ENCODE results near the gene EEF1A1.

DNA sequence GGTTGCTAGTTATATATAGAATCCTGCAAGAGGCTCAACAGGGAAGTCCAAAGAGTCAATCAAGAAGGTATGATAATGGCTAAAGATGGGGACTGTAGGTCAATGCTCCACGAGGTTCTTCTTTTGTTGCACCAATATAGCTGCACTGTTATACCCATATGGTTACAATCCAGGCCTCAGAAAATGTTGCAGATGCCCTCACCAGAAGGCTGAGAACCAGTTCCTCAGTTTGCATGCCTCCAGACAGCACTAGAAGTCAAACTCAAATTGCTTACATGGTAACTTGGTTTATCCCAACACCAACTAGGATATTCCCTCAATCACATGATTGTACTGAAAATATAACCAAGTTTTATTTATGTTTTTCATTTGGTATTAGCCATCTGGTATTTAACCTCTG lies 12.1 kb downstream of the EEF1A1 start:
- TF ChIP-seq POLR2A (IDR thresholded peaks at IDR 0.05), result no peak
- TF ChIP-seq CTCF (IDR thresholded peaks at IDR 0.05), result no peak

Data from adrenal gland (tissue), 5 donors.